ENCODE measurements around the gene C10orf90. TPM values are rescaled to one million over a fixed set of nuclear protein-coding genes. Genes with fewer than 3 reads are reported as not detected.

C10orf90 gene
- total RNA-seq, 1 donor from 2014 or later, result 0.41 TPM

- no peak for DNase-seq (ENCODE audit: low spot score in 2 of 2)
- no peak for FAIRE-seq
Measured at GRCh38 chr10:126439942-126440341, 230.6 kb downstream of the C10orf90 start.

GRCh38 chr10:126438407-126438783, 232.1 kb downstream of the C10orf90 start:
- DNase-seq (ENCODE audit: low spot score in 2 of 2), result no peak
- FAIRE-seq, result no peak

DNA sequence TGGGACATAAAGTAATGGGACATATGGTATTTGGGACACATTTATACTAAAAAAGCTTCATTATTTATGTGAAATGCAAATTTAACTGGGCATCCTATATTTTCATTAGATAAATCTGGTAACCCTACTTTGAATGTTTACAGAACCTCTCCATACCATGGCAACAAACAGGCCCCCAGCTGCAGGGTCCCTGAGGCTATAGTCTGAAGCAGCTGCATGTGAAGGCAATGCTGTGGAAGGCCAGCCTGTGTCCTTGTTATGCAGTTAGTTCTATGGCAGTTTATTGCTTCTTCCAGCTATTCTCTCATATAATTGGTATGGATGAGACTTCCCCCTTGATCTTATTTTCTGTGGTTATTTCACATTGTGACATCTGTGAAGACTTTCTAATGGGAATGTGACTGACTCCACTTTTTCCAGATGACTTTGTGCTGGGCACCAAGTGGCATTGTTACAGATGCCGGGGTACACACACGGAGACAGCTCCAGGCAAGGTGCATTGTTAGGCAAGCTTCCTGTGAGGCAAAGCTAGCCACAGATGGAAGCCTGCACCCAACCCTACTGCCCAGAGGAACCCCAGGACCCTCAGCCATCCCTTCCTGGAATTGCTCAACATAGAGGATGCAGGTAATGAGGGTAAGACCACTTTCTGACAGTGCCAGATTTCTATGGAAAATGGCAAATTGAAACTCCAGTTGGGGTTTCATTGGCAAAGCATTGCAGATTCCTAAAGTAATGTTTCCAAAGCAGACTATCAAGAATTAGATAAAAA, 232.7 kb downstream of the C10orf90 start:
- DNase-seq (ENCODE audit: low spot score in 2 of 2) (no peak), FAIRE-seq (no peak)

- DNase-seq (ENCODE audit: low spot score in 2 of 2) (no peak), FAIRE-seq (no peak)
Measured at GRCh38 chr10:126434235-126434634, 236.3 kb downstream of the C10orf90 start.

- no peak for FAIRE-seq
Measured at GRCh38 chr10:126433351-126433750, 237.1 kb downstream of the C10orf90 start.

DNA sequence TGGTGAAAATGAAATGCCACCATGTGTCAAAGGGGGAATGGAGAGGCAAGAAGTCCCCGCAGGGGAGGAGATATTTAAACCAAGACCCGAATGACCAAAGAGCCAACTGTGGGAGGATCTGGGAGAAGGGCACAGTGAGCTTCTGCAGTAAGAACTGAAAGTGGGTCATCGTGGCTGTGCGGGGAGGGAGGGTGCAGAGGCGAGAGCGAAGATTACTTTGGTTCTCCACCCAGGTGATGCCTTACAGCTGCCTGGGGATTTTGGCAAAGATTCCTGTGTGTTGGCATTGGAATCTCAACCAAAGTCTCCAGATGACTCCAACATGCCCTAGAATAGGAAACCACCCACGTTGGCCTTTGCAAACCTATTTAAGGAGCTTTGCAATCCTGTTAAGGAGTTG, 238.0 kb downstream of the C10orf90 start:
- no peak for FAIRE-seq
- DNase-seq (ENCODE audit: low spot score in 2 of 2), result no peak

More at GRCh38 chr10:126433351-126433750, 237.1 kb downstream of the C10orf90 start:
- no peak for DNase-seq (ENCODE audit: low spot score in 2 of 2)

DNA sequence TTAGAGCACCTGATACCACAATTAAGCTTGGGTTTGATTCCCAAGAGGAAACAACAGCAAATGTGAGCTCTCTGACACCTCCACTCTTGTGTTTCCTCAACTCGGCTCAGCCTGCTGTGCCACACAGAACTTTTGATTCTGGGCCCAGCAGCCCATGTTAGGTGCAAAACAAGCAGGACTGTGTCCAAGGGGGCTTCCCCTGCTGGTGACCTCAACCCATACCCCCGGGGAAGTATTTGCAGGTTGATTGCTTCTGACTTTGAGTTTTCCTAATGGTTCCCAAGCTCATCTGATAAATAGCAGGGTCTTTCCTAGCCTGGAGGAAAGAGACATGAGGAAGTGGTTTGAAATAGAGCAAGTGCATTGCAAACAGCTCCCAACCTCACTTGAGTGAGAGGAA, 238.7 kb downstream of the C10orf90 start:
- DNase-seq (ENCODE audit: low spot score in 2 of 2), result no peak
- FAIRE-seq, result no peak

GRCh38 chr10:126430512-126430911, 240.0 kb downstream of the C10orf90 start:
- FAIRE-seq (no peak), DNase-seq (ENCODE audit: low spot score in 2 of 2) (no peak)

GRCh38 chr10:126429275-126429674, 241.2 kb downstream of the C10orf90 start:
- no peak for FAIRE-seq

DNA sequence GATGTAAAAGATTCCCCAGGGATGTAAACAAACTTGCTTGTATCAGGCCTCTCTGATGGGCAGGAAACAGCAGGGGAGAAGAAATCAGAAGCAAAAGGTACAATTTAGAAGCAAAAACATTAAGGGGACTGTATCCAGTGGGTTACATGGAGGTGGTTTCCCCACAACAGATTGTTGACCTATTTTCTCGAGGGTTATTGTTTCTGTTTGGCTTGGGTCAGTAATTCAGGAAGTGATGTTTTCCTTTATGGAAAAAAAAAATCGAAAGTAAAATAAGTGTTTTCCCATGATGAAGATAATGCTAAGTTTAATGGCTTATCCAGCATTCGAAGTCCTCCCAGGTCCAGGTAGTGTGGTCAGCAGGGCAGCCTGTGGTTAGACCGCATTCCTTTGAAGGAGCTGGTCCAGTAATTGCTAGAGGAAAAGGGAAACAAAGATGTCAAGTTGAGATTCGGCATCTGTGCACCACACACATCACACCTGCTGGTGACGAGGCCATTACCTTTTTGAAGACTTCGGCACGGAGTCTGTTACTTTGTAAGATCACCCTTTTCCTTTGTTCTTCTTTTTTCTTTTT, 244.9 kb downstream of the C10orf90 start:
- DNase-seq (ENCODE audit: low spot score in 2 of 2) (no peak), FAIRE-seq (no peak)

More at GRCh38 chr10:126429275-126429674, 241.2 kb downstream of the C10orf90 start:
- no peak for DNase-seq (ENCODE audit: low spot score in 2 of 2)

DNA sequence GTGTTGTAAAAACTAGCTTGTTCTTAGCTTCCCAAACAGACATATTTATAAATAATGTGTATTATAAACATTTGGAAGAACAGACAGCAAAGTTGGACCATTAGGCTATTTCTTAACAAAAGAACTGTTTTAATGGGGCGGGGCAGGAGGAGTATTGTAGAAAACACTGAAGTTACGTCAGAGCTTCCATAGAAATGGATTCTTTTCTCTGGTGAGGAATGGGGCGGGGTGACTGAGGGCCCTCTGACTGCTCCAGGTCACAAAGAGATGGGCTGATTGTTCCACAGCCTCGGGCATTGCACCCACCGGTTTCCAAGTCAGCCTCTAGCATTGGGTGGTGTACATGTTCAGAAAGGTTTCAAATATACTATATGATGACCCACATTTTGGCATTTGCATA, 245.5 kb downstream of the C10orf90 start:
- FAIRE-seq, result no peak

DNA sequence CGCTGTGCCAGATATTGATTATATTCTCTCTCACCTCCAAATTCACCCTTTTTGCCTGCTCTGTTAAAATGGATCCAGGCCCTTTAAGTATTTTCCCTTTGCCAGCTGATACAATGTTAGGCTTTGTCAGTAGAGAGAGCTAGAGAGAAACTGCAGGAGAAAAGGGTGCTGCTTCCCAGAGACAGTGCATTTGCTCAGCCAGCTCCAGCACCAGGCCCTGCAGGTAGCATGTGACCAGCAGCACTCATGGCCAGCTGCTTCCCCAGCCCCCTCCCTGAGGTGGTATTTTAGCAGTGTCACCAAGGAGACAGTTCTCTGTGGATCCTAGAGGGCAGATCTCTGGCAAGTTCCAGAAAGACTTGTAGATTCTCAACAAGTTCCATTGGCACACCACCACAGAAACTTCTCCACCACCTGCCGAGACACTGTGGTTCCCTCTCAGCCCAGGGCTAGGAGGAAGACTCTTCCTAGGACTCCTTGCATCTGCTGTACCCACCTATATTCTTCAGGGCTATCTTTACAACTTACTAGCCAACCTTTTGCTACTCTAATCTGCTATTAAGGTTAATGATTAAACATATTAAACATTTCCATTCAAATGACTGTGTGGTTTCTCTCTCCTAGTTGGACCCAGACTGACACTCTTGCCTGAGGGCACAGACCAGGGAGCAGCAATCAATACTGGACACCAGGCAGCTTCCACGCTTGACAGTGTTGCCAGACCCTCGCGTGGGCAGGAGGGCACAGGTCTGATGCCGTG, 246.6 kb downstream of the C10orf90 start:
- no peak for FAIRE-seq
- no peak for DNase-seq (ENCODE audit: low spot score in 2 of 2)

More for the DNA sequence above, 245.5 kb downstream of the C10orf90 start:
- DNase-seq (ENCODE audit: low spot score in 2 of 2), result no peak

DNA sequence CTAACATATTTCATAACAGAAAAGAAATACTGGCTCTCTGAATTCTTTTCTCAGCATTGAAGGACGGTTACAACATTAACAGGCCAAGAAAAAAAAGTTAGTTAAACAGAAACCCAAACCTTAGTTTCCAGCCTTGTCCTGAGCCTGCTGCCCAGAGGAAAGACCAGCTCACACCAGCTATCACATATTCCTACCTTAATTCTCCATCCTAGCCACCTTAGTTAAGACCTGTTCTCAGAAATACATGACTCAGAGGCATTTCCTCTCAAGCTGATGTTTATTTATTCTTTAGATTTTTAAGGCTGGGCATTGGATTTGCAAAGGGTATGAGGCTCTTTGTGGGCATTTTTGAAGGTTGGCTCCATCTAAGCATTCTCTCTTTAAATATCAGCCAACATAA, 247.9 kb downstream of the C10orf90 start:
- FAIRE-seq (no peak), DNase-seq (ENCODE audit: low spot score in 2 of 2) (no peak)

GRCh38 chr10:126421756-126422256, 248.7 kb downstream of the C10orf90 start:
- FAIRE-seq, result no peak

GRCh38 chr10:126420567-126421300, 249.8 kb downstream of the C10orf90 start:
- DNase-seq (ENCODE audit: low spot score in 2 of 2), result no peak
- no peak for FAIRE-seq

More at GRCh38 chr10:126421756-126422256, 248.7 kb downstream of the C10orf90 start:
- no peak for DNase-seq (ENCODE audit: low spot score in 2 of 2)

GRCh38 chr10:126417220-126417825, 253.2 kb downstream of the C10orf90 start:
- DNase-seq (ENCODE audit: low spot score in 2 of 2) (no peak), FAIRE-seq (no peak)

DNA sequence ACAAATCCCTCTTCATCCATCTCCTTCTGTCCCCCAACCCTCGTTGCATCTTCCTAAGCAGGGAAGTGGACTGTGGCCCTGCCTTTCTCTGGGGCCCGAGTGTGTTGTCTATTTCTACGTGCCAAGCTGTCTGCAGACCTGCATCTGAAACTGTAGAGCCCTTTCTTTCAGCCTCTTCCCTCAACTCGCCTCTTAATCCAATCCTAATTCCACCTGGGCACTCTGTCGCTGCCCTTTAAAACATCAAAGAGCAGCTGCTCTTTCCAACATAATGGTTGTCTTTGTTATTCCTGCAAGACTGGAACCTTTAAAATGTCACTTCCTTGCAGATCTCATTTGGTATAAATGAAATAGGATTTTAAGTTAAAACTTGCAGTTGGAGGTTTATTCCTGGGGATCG, 260.7 kb downstream of the C10orf90 start:
- no peak for FAIRE-seq
- no peak for DNase-seq (ENCODE audit: low spot score in 2 of 2)

DNA sequence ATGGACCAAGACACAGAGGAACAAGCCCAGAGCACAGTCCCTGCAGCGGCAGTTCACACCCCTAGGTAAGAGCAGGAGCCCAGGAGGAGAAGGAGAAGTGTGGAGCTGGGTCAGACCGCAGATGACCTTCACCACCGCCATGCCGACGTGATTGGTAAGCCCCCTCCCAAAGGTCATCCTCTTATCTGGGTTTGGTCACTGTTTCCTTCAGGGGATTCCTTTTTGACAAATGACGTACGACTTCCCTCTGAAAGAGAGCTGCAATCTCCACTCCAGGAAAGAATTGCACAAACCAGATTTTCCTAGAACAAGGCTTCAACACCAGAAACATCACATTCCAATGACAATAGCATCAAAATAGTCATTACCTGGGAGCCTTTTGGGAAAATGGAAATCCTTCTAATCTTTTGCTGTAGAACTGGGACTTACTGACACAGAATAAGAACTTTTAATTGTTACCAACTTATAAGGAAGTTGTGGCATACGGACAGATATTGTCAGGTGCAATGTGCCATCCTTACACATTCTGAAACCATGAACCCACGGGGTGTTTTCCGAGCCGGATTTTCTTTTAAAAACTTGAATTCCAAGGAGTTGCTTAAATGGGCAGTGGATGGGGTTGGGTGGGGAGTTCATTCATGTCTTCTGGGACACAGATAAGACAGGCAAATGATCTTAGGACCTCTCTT, 261.4 kb downstream of the C10orf90 start:
- DNase-seq (ENCODE audit: low spot score in 2 of 2), result no peak
- FAIRE-seq, result no peak

DNA sequence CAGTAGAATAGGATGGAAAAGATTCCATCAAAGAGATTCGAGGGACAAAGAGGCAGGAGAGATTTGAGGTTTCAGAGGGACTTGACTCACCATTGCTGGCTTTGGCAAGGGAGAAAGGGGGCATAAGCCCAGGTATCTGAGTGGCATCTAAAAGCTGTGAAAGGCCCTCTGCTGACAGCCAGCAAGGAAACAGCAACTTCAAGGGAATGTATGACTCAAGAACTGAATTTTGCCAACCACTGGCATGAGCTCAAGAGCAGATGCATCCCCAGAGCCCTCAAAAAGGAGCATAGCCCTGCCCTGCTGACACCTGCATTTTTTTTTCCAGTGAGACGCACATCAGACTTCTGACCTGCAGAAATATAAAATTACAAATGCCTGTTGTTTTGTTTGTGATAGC, 262.7 kb downstream of the C10orf90 start:
- FAIRE-seq, result no peak

More for the DNA sequence above, 262.7 kb downstream of the C10orf90 start:
- no peak for DNase-seq (ENCODE audit: low spot score in 2 of 2)
